ENCODE results near the gene GNAI1. TPM values are rescaled to one million over a fixed set of nuclear protein-coding genes. Genes with fewer than 3 reads are reported as not detected.
A peak's percentile ranks its signal among the peaks of the same experiment; 100 is the strongest.

GNAI1 gene
- total RNA-seq, 1 donor from 2014 or later, result 35.5 TPM

DNA sequence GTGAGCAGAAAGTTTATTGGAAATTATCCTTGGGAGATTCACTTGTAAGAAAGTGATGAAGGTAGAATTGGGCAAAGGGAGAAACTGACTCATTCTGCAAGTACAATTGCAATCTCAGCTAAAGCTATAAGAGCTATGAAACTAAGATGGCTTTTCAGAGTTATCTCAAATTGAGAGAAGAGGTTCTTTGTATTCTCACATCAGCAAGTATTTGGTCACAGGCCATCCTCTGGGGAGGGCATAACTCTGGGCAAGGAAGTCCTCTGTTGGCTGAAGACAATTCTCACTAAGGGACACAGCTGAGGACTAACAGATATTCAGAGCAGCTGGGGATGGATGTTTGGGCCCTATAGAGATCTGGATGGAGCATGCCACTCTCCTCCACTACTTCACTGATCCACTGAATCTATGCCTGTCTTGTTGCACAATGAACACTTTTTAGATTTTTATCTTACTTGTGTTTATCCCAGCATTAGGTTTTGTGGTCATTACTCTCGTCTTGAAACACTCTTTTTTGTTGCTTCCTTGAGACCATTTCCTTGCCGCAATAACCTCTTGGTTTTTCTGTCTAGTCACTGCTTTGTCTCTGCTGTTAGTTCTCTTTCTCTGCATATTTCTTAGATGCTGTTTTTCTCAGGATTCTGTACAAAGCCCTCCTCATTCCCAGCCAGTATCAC, 115.1 kb downstream of the GNAI1 start:
- no peak overlapping the region for H3K27ac ChIP-seq (ENCODE audit: low read depth, low read length)
- Mint-ChIP-seq H3K4me1 (ENCODE audit: low read depth, unreplicated experiment) (peaks cover 5% of the 10 kb centered on the region), H3K36me3 (ENCODE audit: low read depth, unreplicated experiment) (no peaks in the 10 kb centered on the region), H3K4me3 (ENCODE audit: unreplicated experiment) (no peak overlapping the region), H3K9me3 (ENCODE audit: unreplicated experiment) (no peaks in the 10 kb centered on the region), H3K27ac (ENCODE audit: unreplicated experiment) (no peak overlapping the region), H3K27me3 (ENCODE audit: low read depth, unreplicated experiment) (peaks cover 2% of the 10 kb centered on the region)
- H3K9ac ChIP-seq (ENCODE audit: low read length), result no peak overlapping the region
- DNase-seq (ENCODE audit: low read depth) (peak; percentile 15), FAIRE-seq (no peak)
- no peaks in the 10 kb centered on the region for H3K36me3 ChIP-seq (ENCODE audit: insufficient read depth, low read length)
- no peak overlapping the region for H3K4me3 ChIP-seq (ENCODE audit: insufficient read depth, low read depth, low read length)
- H4K20me1 ChIP-seq (ENCODE audit: insufficient read depth, low read length), result no peaks in the 10 kb centered on the region
- H3K9me3 ChIP-seq (ENCODE audit: insufficient read depth, low read depth, low read length), result no peaks in the 10 kb centered on the region
- H2AFZ ChIP-seq (ENCODE audit: low read depth, low read length), result no peak overlapping the region
- no peaks in the 10 kb centered on the region for H3K27me3 ChIP-seq (ENCODE audit: insufficient read depth, low read length)
- no peaks in the 10 kb centered on the region for H3K4me1 ChIP-seq (ENCODE audit: insufficient read depth, low read length)
- H3K4me2 ChIP-seq (ENCODE audit: low read length), result no peak overlapping the region
- TF ChIP-seq, protein P1, sequence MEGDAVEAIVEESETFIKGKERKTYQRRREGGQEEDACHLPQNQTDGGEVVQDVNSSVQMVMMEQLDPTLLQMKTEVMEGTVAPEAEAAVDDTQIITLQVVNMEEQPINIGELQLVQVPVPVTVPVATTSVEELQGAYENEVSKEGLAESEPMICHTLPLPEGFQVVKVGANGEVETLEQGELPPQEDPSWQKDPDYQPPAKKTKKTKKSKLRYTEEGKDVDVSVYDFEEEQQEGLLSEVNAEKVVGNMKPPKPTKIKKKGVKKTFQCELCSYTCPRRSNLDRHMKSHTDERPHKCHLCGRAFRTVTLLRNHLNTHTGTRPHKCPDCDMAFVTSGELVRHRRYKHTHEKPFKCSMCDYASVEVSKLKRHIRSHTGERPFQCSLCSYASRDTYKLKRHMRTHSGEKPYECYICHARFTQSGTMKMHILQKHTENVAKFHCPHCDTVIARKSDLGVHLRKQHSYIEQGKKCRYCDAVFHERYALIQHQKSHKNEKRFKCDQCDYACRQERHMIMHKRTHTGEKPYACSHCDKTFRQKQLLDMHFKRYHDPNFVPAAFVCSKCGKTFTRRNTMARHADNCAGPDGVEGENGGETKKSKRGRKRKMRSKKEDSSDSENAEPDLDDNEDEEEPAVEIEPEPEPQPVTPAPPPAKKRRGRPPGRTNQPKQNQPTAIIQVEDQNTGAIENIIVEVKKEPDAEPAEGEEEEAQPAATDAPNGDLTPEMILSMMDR (IDR thresholded peaks at IDR 0.05; ENCODE audit: insufficient read depth, low read depth, low read length), result no peak
- no peak for TF ChIP-seq EZH2 (IDR thresholded peaks at IDR 0.05; ENCODE audit: insufficient read depth, low read length)
- H3K79me2 ChIP-seq (ENCODE audit: insufficient read depth, low read length), result no peaks in the 10 kb centered on the region

DNA sequence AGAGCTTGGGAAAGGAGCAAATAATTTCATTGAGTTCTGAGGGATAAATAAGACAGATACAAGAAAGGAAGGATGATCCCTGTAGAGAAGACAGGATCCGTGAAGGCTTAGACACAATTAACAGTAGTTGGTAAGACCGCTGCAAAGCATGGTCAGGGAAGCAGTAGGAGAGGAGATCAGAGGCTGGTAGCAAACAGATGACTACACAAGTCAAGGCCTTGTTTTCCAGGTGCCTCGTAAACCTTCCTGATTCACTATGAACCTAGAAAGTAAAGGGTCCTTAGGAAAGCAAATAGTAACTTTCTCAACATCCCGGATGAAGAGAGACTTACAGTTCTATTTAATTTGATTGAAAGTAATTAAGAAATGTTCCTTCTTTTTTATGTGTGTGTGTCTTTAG, 118.6 kb downstream of the GNAI1 start:
- Mint-ChIP-seq H3K9me3 (ENCODE audit: unreplicated experiment) (no peaks in the 10 kb centered on the region), H3K4me1 (ENCODE audit: low read depth, unreplicated experiment) (peaks cover 5% of the 10 kb centered on the region), H3K27ac (ENCODE audit: unreplicated experiment) (no peak overlapping the region), H3K4me3 (ENCODE audit: unreplicated experiment) (no peak overlapping the region), H3K36me3 (ENCODE audit: low read depth, unreplicated experiment) (no peaks in the 10 kb centered on the region), H3K27me3 (ENCODE audit: low read depth, unreplicated experiment) (peaks cover 2% of the 10 kb centered on the region)
- Histone ChIP-seq H2AFZ (ENCODE audit: low read depth, low read length) (no peak overlapping the region), H3K9me3 (ENCODE audit: insufficient read depth, low read depth, low read length) (no peaks in the 10 kb centered on the region), H3K79me2 (ENCODE audit: insufficient read depth, low read length) (no peaks in the 10 kb centered on the region), H4K20me1 (ENCODE audit: insufficient read depth, low read length) (no peaks in the 10 kb centered on the region), H3K27ac (ENCODE audit: low read depth, low read length) (no peak overlapping the region), H3K4me3 (ENCODE audit: insufficient read depth, low read depth, low read length) (no peak overlapping the region), H3K4me1 (ENCODE audit: insufficient read depth, low read length) (no peaks in the 10 kb centered on the region), H3K27me3 (ENCODE audit: insufficient read depth, low read length) (no peaks in the 10 kb centered on the region), H3K4me2 (ENCODE audit: low read length) (no peak overlapping the region), H3K36me3 (ENCODE audit: insufficient read depth, low read length) (no peaks in the 10 kb centered on the region), H3K9ac (ENCODE audit: low read length) (no peak overlapping the region)
- TF ChIP-seq, protein P1 (IDR thresholded peaks at IDR 0.05; ENCODE audit: insufficient read depth, low read depth, low read length), result no peak
- TF ChIP-seq EZH2 (IDR thresholded peaks at IDR 0.05; ENCODE audit: insufficient read depth, low read length), result no peak
- no peak for DNase-seq (ENCODE audit: low read depth)
- FAIRE-seq, result no peak

DNA sequence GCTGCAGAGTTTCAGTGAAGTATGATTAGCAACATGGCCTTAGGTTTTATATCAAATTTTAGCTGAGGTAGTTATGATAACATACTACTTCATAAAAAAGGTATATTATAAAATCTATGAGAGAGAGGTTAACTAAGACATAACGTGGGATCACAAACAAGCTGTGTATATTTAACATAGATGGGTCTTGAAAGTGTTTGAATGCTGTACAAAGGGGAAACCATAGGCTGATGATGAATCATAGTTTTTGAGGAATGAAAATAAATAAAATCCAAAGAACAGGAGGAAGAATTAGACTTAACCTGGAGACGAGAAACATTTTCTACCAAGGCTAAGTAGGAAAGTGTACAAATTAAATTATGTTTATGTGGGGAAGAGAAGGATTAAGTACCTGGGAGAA, 119.0 kb downstream of the GNAI1 start:
- Histone ChIP-seq H4K20me1 (ENCODE audit: insufficient read depth, low read length) (no peaks in the 10 kb centered on the region), H3K4me3 (ENCODE audit: insufficient read depth, low read depth, low read length) (no peak overlapping the region), H3K4me2 (ENCODE audit: low read length) (no peak overlapping the region), H3K27me3 (ENCODE audit: insufficient read depth, low read length) (no peaks in the 10 kb centered on the region), H3K27ac (ENCODE audit: low read depth, low read length) (no peak overlapping the region), H3K36me3 (ENCODE audit: insufficient read depth, low read length) (no peaks in the 10 kb centered on the region), H3K9ac (ENCODE audit: low read length) (no peak overlapping the region), H3K9me3 (ENCODE audit: insufficient read depth, low read depth, low read length) (no peaks in the 10 kb centered on the region), H3K79me2 (ENCODE audit: insufficient read depth, low read length) (no peaks in the 10 kb centered on the region), H3K4me1 (ENCODE audit: insufficient read depth, low read length) (no peaks in the 10 kb centered on the region), H2AFZ (ENCODE audit: low read depth, low read length) (no peak overlapping the region)
- Mint-ChIP-seq H3K4me1 (ENCODE audit: low read depth, unreplicated experiment) (peaks cover 5% of the 10 kb centered on the region), H3K27me3 (ENCODE audit: low read depth, unreplicated experiment) (peaks cover 2% of the 10 kb centered on the region), H3K4me3 (ENCODE audit: unreplicated experiment) (no peak overlapping the region), H3K9me3 (ENCODE audit: unreplicated experiment) (no peaks in the 10 kb centered on the region), H3K27ac (ENCODE audit: unreplicated experiment) (no peak overlapping the region), H3K36me3 (ENCODE audit: low read depth, unreplicated experiment) (no peaks in the 10 kb centered on the region)
- DNase-seq (ENCODE audit: low read depth) (no peak), FAIRE-seq (no peak)
- TF ChIP-seq, protein P1 (IDR thresholded peaks at IDR 0.05; ENCODE audit: insufficient read depth, low read depth, low read length), result no peak
- no peak for TF ChIP-seq EZH2 (IDR thresholded peaks at IDR 0.05; ENCODE audit: insufficient read depth, low read length)

All from astrocyte (in vitro differentiated cells and primary cell).